Measurements from ENCODE around the gene TECTA.
"Not testable (repeated sequence)": the region's sequence is repeated elsewhere in the genome, so short reads cannot be mapped to it uniquely, and the experiment has no call there.

Gene TECTA

DNA sequence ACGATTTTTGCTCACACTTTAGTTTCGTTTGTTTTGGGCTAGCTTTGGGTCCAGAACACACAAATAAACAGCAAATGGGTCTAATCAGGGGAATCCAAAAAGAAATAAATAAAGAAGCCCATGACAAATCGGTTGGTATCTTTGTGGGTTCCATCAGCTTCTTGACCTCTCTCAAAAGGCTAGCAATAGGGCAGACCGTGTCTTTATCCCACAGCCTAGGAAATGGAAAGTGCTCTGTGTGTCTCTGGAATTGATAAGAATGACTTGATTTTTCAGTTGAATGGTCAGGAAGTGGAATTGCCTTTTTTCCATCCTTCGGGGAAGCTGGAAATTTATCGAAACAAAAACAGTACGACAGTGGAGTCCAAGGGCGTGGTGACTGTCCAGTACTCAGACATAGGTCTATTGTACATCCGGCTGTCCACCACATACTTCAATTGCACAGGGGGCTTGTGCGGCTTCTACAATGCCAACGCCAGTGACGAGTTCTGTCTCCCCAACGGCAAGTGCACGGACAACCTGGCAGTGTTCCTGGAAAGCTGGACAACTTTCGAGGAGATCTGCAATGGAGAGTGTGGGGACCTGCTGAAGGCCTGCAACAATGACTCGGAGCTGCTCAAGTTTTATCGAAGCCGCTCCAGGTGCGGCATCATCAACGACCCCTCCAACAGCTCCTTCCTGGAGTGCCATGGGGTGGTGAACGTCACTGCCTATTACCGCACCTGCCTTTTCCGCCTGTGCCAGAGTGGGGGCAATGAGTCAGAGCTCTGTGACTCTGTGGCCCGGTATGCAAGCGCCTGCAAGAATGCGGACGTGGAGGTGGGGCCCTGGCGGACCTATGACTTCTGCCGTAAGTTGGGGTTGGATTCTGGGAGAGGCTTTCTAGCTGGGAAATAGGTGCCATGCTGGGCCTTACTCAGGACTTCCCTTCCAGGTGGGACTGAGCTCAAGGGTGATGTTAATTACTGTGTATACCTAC, 28.6 kb downstream of the TECTA start:
- DNase-seq = no peak

GRCh38 chr11:121131656-121132055, 30.6 kb downstream of the TECTA start:
- no peak for DNase-seq

GRCh38 chr11:121132211-121132976, 31.4 kb downstream of the TECTA start:
- DNase-seq = no peak

DNA sequence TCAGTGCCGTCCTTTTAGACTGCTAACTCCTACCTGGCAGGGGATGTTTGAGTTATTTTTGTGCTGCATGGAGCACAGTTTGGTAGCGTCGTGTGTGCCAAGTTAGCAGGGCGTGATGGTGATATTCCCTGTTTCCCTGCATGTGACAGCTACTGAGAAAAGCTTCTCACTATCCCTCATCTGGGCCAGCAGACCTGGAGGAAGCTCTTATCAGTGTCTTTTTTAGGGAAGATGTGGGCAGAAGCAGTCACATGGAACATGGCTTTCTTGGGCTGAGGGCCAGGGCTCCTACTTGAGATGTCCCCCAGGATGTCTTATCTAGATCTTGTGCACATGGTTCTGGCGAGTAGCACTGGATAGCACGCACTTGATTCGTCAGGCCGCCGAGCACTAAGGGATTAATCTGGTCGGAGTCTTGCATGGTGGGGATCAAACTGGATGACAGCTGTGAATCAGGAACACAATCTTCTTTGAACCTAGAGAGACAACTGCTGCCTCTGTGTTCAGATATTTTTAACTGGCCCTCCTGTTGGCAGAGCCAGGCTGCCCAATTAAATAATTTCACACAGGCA, 33.8 kb downstream of the TECTA start:
- DNase-seq = no peak

GRCh38 chr11:121137005-121137404, 36.0 kb downstream of the TECTA start:
- DNase-seq = no peak

DNA sequence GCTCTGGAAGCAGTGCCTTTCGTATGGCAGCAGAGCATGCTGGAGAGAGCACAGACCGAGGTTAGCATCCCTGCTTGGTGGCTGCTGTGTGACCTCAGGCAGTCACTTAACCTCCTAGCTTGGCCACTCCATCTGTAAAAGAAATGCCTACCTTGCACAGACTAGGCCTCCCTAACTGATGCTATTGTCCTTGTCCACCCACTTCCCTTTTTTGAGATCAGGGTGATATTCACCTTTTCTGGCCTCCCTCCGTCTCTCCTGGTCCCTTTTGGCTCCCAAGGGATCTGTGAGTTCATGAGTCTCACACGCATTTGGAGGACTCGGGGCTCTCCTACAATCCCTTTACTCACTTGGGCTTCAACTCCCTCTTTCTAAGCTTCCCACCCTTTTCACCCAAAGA, 37.2 kb downstream of the TECTA start:
- DNase-seq = no peak

DNA sequence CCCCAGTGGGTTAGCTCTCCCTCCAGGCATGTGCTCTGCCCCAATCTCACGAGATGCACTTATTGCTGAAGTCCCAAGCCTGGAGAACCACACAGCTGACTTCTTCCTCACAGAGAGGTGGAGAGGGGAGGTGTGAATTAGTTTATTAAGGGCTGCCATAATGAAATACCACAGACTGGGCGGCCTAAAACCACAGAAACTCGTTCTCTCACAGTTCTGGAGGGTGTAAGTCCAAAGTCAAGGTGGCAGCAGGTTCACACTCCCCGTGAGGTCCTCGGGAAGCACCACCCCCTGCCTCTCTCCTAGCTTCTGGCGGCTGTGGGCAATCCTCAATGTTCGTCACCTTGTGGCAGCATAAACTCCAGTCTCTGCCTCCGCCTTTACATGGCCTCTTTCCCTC, 39.3 kb downstream of the TECTA start:
- no peak for DNase-seq

DNA sequence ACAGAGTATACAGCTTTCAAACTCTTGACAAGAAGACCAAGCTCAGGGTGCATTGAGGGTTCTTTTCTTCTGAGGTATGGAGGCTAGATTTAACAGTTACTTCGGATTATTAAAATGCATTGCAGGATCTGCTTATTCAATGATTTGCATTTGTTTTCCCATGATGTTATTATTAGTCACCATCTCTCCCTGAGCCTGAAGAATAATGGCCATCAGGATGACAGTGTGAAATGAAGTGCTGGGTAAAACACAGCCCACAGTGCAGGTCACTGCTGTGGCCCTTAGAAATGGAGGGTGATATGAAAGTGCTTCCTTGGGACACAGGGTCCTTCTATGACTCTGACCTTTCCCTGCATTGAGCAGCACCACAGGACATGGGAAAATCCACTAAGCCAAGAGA, 40.0 kb downstream of the TECTA start:
- no peak for DNase-seq

DNA sequence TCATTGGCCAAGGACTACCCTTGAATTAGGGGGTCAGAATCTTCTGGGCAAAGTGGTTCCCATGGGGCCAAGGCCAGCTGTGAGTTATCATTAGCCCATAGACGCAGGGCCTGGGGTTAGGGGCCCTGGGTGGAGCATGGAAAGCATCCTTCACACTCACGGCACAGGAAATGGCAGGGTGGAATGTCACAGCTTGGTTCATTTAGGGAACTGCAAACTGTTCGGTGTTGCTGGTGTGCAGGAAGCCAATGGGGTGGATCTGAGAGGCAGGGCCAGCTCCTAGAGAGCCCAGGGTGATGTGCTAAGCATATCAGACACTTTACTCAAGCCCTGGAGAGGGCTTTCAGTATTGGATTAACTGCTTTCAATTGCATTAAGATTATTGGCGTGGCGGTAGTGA, 42.9 kb downstream of the TECTA start:
- DNase-seq = no peak

GRCh38 chr11:121144723-121145122, 43.7 kb downstream of the TECTA start:
- no peak for DNase-seq

GRCh38 chr11:121145826-121146225, 44.8 kb downstream of the TECTA start:
- DNase-seq = no peak

DNA sequence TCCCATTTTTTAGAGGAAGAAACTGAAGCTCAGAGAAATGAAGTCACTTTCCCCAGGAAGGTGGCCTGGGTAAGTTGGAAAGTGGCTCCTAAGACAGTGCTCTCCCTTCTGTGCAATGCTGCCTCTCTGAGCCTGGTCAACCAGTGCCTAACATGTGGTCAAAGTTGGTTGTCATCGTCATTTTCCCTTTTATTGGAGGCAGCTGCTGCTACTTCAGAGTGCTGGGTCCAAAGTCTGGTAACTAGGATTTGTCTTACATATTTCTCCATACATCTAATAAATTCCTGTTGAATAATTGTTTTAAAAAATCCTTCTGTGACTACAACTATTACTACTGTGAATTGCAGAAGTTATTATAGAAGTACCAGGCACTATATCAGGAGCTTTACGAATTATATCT, 48.1 kb downstream of the TECTA start:
- no peak for DNase-seq

DNA sequence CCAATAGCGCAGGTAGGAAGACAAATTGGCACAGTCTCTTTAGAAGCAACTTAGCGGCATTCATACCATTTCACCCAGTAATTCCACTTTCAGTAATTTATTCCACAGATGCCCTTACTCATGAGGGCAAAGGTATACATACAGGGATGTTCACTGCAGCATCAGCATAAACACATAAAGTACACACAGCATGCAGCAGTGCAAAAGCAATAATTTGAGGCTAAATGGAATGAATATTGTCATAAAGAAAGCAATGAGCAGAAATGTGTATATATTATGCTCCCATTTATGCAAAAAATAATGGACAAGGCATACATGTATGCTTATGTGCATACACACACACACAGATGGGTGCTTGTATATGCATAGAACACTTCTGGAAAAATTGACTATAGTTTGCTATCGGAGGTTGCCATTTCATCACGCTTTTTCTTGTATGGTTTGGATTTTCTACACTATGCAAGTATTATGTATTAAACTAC, 50.2 kb downstream of the TECTA start:
- DNase-seq = no peak

DNA sequence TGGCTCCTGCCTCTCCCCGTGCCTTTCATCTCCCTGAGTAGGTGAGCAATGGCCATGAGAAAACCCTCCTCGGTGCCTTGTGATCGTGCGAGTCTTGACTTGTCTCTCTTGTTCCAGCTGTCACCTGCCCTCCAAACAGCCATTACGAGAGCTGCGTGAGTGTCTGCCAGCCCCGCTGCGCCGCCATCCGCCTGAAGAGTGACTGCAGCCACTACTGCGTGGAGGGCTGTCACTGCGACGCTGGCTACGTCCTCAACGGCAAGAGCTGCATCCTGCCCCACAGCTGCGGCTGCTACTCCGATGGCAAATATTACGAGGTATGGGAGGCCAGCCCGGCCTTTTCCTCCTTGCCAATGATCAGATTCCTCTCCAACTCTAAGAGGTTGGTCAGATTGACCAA, 51.7 kb downstream of the TECTA start:
- no peak for DNase-seq

DNA sequence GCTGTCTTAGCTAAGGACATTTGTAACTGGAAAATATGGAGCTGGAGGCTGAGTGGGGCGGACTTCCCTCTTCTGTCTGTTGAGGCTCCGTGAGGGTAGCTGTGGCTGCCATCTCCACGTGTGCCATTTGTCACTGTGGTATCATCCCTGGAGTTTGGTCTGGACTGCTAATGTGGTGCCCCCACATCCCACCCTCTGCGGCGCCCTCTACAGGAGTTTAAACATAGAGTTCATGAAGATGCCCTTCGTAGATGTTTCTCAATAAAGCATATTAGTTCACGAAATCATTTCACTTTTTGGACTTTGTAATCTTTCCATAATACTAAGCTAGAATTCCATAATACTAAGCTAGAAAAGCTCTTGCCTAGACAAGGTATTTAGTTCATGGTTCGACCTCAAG, 52.4 kb downstream of the TECTA start:
- DNase-seq = no peak

DNA sequence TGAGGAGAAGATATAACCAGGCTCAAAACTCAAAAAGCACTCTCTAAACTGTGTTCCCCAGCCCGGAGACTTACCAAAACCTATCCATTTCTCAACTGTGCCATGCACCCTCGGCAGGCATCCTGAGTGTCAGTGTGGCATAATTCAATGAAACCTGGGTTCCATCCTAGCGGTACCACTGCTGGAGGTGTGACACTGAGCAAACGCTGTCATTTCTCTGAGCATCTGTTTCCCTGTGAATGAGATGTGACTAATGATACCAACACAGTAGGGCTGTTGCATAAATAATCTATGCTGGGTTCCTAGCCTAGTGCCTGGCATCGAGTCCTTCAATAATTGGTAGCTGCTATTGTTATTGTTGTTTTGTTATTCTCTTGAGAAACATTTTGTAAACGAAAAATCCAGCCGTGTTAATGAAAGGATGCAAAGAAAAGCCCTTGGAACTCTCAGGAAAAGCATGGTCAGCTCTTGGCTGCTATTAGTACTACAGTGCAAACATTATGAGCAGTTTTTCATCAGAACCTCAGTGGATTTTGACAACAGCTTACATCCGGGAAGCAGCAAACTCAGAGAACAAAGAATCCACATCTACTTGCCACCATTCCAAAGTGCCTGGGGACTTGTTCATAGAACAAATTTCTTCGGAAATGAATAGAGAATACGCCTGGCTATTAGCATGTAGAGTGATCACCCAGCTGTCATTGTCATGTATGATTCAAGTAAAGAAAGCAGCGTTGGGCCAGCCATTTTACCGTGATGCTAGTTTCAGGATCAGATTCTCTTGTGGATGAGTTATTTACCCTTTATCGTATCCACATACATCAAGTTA, 53.7 kb downstream of the TECTA start:
- DNase-seq = no peak

DNA sequence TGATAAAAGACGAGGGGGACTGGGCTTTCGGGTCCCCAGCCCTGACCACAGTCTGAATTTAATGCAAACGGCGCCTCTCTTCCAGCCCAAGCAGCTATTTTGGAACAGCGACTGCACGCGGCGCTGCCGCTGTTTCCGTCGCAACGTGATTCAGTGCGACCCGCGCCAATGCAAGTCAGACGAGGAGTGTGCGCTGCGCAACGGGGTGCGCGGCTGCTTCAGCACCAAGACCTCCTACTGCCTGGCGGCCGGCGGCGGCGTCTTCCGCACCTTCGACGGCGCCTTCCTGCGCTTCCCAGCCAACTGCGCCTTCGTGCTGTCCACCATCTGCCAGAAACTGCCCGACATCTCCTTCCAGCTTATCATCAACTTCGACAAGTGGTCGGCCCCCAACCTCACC, 56.7 kb downstream of the TECTA start:
- DNase-seq = no peak

DNA sequence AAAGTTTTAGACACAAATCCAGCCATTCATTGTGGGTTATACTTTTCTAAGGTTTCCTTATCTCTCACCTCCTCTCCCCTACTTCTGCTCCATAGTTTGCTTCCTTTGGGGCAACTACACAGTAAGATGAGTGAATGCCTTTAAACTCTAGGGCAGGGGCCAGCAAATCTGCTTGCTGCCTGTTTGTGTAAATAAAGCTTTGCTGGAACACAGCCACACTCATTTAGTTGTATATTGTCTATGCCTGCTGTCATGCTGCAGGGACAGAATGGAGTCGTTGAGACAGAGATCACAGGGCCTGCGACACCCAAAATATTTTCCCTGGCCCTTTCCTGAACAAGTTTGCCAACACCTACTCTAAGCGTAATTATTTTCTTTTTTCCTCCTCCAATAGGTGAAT, 58.7 kb downstream of the TECTA start:
- DNase-seq = no peak

DNA sequence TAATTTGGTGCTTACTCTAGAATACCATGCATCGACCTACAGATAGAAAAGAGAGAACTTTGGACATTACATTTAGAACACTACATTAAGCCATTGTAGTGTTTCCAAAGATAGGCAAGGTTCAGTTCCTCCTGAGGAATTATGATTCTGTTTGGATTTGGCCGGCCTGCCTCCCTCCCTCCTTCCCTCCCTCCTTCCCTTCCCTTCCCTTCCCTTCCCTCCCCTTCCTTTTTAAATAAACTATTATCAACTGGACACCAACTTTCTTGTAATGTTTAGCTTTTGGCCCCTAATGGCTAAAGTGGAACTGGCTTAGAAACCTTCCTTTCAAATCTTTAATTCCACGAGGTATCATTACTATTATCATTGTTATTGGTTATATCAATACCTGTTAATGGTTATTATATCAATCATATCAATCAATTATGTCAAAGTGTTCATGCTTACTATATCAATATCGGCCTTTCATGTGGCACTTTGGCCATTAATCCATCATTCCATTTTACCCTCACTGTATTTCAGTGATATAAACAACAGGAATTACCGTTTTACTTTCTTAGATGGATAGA, 60.4 kb downstream of the TECTA start:
- no peak for DNase-seq

- DNase-seq = no peak
Measured at GRCh38 chr11:121163658-121164308, 62.7 kb downstream of the TECTA start.

- not testable (repeated sequence) for DNase-seq
Measured at GRCh38 chr11:121177629-121178028, 76.6 kb downstream of the TECTA start.

DNA sequence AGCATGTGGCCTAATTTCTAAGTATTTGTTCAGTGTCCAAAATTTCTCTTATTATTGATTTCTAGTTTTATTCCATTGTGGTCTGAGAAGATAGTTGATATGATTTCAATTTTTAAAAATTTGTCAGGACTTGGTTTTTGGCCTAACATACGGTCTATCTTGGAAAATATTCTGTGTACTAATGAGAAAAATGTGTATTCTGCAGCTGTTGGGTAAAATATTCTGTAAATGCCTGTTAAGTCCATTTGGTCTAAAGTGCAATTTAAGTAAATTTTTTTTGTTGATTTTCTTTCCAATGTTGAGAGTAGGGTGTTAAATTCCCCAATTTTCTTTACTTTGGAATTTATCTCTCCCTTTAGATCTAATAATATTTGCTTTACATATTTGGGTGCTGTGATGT, 78.3 kb downstream of the TECTA start:
- DNase-seq = no peak

Measured in KG1 (cell line).